Suprapubic skin (tissue), 3 donors: ENCODE measurements around the gene RPL41.

ENCODE experiments used
- POLR2A ChIP-seq, 2 donors: fragments of 450-650 bp; IDR thresholded peaks; one replicate each; pipeline ENCODE4 v1.6.1; 2017; ENCODE audit warnings: antibody characterized with exemption in 2 of 2, mild to moderate bottlenecking in 2 of 2, moderate library complexity in 2 of 2
- TF ChIP-seq, protein P1 (sequence below), 2 donors: fragments of 200-600 bp in 1 of 2; fragments of 450-650 bp in 1 of 2; sonication (generic) in 1 of 2; IDR thresholded peaks; one replicate each; pipeline ENCODE4 v1.5.1; 2016 to 2019; ENCODE audit warnings: antibody characterized with exemption in 2 of 2, mild to moderate bottlenecking in 1 of 2, moderate library complexity in 1 of 2

DNA sequence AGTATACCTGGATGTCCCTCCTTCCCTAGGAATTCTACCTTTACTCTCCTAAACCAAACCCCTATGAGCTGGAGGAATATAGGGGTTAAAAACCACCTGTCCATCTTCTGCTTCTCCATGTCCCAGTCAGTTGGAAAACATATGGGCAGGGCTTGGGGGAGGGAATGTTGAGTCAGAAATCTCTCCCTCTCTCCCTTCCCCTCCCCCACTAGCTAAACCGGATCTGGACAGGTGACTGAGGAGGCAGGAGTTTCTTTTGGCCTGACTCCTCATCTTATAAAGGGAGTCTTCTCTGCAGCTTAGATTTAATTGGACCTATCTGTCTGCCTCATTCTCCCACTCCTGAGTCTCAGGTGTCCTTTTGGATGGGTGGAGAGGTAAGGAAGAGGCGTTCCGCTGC lies 30.3 kb upstream of the RPL41 start:
- TF ChIP-seq POLR2A (IDR thresholded peaks at IDR 0.05), result no peak
- TF ChIP-seq, protein P1, sequence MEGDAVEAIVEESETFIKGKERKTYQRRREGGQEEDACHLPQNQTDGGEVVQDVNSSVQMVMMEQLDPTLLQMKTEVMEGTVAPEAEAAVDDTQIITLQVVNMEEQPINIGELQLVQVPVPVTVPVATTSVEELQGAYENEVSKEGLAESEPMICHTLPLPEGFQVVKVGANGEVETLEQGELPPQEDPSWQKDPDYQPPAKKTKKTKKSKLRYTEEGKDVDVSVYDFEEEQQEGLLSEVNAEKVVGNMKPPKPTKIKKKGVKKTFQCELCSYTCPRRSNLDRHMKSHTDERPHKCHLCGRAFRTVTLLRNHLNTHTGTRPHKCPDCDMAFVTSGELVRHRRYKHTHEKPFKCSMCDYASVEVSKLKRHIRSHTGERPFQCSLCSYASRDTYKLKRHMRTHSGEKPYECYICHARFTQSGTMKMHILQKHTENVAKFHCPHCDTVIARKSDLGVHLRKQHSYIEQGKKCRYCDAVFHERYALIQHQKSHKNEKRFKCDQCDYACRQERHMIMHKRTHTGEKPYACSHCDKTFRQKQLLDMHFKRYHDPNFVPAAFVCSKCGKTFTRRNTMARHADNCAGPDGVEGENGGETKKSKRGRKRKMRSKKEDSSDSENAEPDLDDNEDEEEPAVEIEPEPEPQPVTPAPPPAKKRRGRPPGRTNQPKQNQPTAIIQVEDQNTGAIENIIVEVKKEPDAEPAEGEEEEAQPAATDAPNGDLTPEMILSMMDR (IDR thresholded peaks at IDR 0.05), result no peak
